SK-N-SH (cell line): Measurements from ENCODE around the gene HS6ST3. TPM values are rescaled to one million over a fixed set of nuclear protein-coding genes. Genes with fewer than 3 reads are reported as not detected.

Experiments used
- CTCF ChIA-PET: fragments of 300-600, 350-600 bp; formaldehyde crosslinking; extraction: SDS; loops from one replicate; lab custom pipeline; 2021; lab: Yijun Ruan, JAX
- POLR2A ChIA-PET: fragments of 350-600 bp; sonication (Branson Sonifier 250); formaldehyde crosslinking; extraction: SDS; loops from one replicate; lab custom pipeline; 2020; ENCODE audit warnings: antibody characterized with exemption, inconsistent platforms; lab: Yijun Ruan, JAX
- DNase-seq: peaks from one replicate; pipeline ENCODE4 v3.0.0; 2012
- H2AFZ ChIP-seq: fragments of 200-600 bp; sonication (generic); 2 replicates; pipeline ENCODE4 v1.8.1; 2016; ENCODE audit warnings: antibody characterized with exemption, mild to moderate bottlenecking, low read depth
- H3F3A ChIP-seq: fragments of 200-600 bp; sonication (generic); replicated peaks from 2 replicates; pipeline ENCODE3; 2016; ENCODE audit warnings: antibody characterized with exemption, mild to moderate bottlenecking; ENCODE audit not compliant: insufficient read depth
- H3K27ac ChIP-seq, 2 experiments: fragments of 200-500 bp in 1 of 2; fragments of 200-600 bp in 1 of 2; sonication (Bioruptor generic) in 1 of 2; sonication (generic), shearing (Covaris generic) in 1 of 2; 2 replicates each; pipeline versions ENCODE4 v1.5.1 to v1.6.1; 2014 to 2016; ENCODE audit warnings: low read depth in 2 of 2, inconsistent platforms in 1 of 2, low read length in 1 of 2, mild to moderate bottlenecking in 1 of 2, mixed read lengths in 1 of 2
- H3K27me3 ChIP-seq: fragments of 200-600 bp; sonication (generic), shearing (Covaris generic); 2 replicates; pipeline ENCODE4 v1.6.1; 2016; ENCODE audit warnings: mixed run types; ENCODE audit not compliant: insufficient read depth
- H3K36me3 ChIP-seq, 2 experiments: fragments of 200-500 bp in 1 of 2; fragments of 200-600 bp in 1 of 2; sonication (Bioruptor generic) in 1 of 2; sonication (generic) in 1 of 2; replicated peaks in 1 of 2; 2 replicates each; pipeline versions ENCODE3 to v1.5.1; 2014 to 2016; ENCODE audit warnings: low read length in 1 of 2, mild to moderate bottlenecking in 1 of 2; ENCODE audit not compliant: insufficient read depth in 2 of 2, control insufficient read depth in 1 of 2
- H3K4me1 ChIP-seq, 2 experiments: fragments of 200-500 bp in 1 of 2; fragments of 200-600 bp in 1 of 2; sonication (Bioruptor generic) in 1 of 2; sonication (generic), shearing (Covaris generic) in 1 of 2; 2 replicates each; pipeline versions ENCODE4 v1.5.1 to v1.6.1; 2014 to 2016; ENCODE audit warnings: low read depth in 1 of 2, low read length in 1 of 2, mixed run types in 1 of 2; ENCODE audit not compliant: insufficient read depth in 2 of 2, control insufficient read depth in 1 of 2
- H3K4me2 ChIP-seq: fragments of 200-600 bp; sonication (generic), shearing (Covaris generic); 2 replicates; pipeline ENCODE4 v1.6.1; 2017; ENCODE audit warnings: mixed run types
- H3K4me3 ChIP-seq, 2 experiments: fragments of 200-500 bp in 1 of 2; fragments of 200-600 bp in 1 of 2; sonication (Bioruptor generic) in 1 of 2; sonication (generic), shearing (Covaris generic) in 1 of 2; 2 replicates each; pipeline versions ENCODE4 v1.5.1 to v1.8.1; 2014 to 2016; ENCODE audit warnings: low read depth in 2 of 2, inconsistent platforms in 1 of 2, low read length in 1 of 2, mild to moderate bottlenecking in 1 of 2, mixed read lengths in 1 of 2, moderate library complexity in 1 of 2
- H3K79me2 ChIP-seq: fragments of 200-600 bp; sonication (generic); 2 replicates; pipeline ENCODE4 v1.8.1; 2017; ENCODE audit warnings: mild to moderate bottlenecking; ENCODE audit not compliant: insufficient read depth
- H3K9ac ChIP-seq: fragments of 200-600 bp; sonication (generic); 2 replicates; pipeline ENCODE4 v1.6.1; 2017; ENCODE audit warnings: mixed run types
- H3K9me2 ChIP-seq: fragments of 200-600 bp; sonication (generic); 2 replicates; pipeline ENCODE4 v1.6.1; 2017; ENCODE audit warnings: mixed run types
- H3K9me3 ChIP-seq: fragments of 200-600 bp; sonication (generic); 2 replicates; pipeline ENCODE4 v1.6.1; 2017; ENCODE audit warnings: mixed run types, mild to moderate bottlenecking, moderate library complexity
- H4K20me1 ChIP-seq: fragments of 200-600 bp; sonication (generic); 2 replicates; pipeline ENCODE4 v1.6.1; 2017; ENCODE audit warnings: mild to moderate bottlenecking, mixed run types; ENCODE audit not compliant: insufficient read depth
- FOSL2 ChIP-seq: IDR thresholded peaks from 2 replicates; pipeline ENCODE4 v1.4.0; 2012; ENCODE audit warnings: low read depth, mild to moderate bottlenecking, moderate library complexity, borderline replicate concordance
- GABPA ChIP-seq: IDR thresholded peaks from 2 replicates; pipeline ENCODE4 v1.4.0; 2012; ENCODE audit warnings: low read depth, mild to moderate bottlenecking
- JUND ChIP-seq: IDR thresholded peaks from 2 replicates; pipeline ENCODE4 v1.4.0; 2012
- MXI1 ChIP-seq: IDR thresholded peaks from 2 replicates; pipeline ENCODE4 v1.6.1; 2012; ENCODE audit warnings: mild to moderate bottlenecking, low read depth, low read length, improper control_type of control experiment
- RCOR1 ChIP-seq: fragments of 150-350 bp; IDR thresholded peaks from 2 replicates; pipeline ENCODE4 v1.6.1; 2017; ENCODE audit warnings: antibody characterized with exemption, low read length
- RXRA ChIP-seq: IDR thresholded peaks from 2 replicates; pipeline ENCODE4 v1.4.0; 2012; ENCODE audit warnings: low read depth, mild to moderate bottlenecking, borderline replicate concordance
- TCF12 ChIP-seq: IDR thresholded peaks from 2 replicates; pipeline ENCODE4 v1.4.0; 2012
- WGBS: methylation state at CpG from one replicate; pipeline ENCODE4 v1.1.6; 2017; ENCODE audit warnings: low lambda C conversion rate; 5-methylcytosine and 5-hydroxymethylcytosine counted together
- polyA plus RNA-seq, 3 experiments: library from polyadenylated mRNA; depleted of rRNA; stranded (reverse); fragments of >200 nt; gene quantifications; 2 replicates each; pipeline ENCODE4 v1.2.3, GENCODE V29; 2012
- TF ChIP-seq, protein P1 (sequence below): IDR thresholded peaks from 2 replicates; pipeline ENCODE4 v1.4.0; 2012; ENCODE audit warnings: low read depth, borderline replicate concordance
- TF ChIP-seq, protein P2 (sequence below): IDR thresholded peaks from 2 replicates; pipeline ENCODE4 v1.4.0; 2012; ENCODE audit warnings: low read depth
- TF ChIP-seq, protein P3 (sequence below): IDR thresholded peaks from 2 replicates; pipeline ENCODE4 v1.6.1; 2012; ENCODE audit warnings: mild to moderate bottlenecking, low read depth, low read length, moderate library complexity
- TF ChIP-seq, protein P4 (sequence below): fragments of 150-350 bp; IDR thresholded peaks from 2 replicates; pipeline ENCODE4 v1.6.1; 2017; ENCODE audit warnings: antibody characterized with exemption, low read length, low read depth, borderline replicate concordance

HS6ST3 gene
- polyA plus RNA-seq, 1 of the 3 experiments (the other 2 are of a cell fraction) = under 0.01 TPM

DNA sequence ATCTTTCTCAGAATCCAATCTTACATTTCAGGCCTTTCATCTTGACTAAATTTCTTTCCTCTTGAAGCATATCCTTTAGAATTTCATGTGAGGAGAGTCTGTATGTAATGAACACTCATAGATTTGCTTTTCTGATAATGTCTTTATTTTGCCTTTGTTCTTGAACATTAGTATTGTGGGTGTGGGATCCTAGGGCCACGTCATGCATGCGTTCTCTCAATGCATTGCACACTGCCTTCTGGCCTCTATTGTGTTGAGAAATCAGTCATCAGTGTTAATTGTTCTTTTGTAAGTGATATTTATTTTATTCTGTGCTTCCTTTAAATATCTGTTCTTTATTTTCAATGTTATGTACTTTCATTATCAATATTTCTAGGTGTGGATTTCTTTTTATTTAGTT is 539.4 kb downstream of the HS6ST3 start:
- CTCF ChIA-PET = no interaction called here
- no peak overlapping the region for H3K9ac ChIP-seq
- H3K9me3 ChIP-seq = no peaks in the 10 kb centered on the region
- 32% methylated on average over 2 of the region's 2 CpGs for WGBS
- TF ChIP-seq, protein P1, sequence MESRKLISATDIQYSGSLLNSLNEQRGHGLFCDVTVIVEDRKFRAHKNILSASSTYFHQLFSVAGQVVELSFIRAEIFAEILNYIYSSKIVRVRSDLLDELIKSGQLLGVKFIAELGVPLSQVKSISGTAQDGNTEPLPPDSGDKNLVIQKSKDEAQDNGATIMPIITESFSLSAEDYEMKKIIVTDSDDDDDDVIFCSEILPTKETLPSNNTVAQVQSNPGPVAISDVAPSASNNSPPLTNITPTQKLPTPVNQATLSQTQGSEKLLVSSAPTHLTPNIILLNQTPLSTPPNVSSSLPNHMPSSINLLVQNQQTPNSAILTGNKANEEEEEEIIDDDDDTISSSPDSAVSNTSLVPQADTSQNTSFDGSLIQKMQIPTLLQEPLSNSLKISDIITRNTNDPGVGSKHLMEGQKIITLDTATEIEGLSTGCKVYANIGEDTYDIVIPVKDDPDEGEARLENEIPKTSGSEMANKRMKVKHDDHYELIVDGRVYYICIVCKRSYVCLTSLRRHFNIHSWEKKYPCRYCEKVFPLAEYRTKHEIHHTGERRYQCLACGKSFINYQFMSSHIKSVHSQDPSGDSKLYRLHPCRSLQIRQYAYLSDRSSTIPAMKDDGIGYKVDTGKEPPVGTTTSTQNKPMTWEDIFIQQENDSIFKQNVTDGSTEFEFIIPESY = no peak
- no peak for TF ChIP-seq MXI1
- TF ChIP-seq, protein P2, sequence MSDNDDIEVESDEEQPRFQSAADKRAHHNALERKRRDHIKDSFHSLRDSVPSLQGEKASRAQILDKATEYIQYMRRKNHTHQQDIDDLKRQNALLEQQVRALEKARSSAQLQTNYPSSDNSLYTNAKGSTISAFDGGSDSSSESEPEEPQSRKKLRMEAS = no peak
- TF ChIP-seq, protein P3, sequence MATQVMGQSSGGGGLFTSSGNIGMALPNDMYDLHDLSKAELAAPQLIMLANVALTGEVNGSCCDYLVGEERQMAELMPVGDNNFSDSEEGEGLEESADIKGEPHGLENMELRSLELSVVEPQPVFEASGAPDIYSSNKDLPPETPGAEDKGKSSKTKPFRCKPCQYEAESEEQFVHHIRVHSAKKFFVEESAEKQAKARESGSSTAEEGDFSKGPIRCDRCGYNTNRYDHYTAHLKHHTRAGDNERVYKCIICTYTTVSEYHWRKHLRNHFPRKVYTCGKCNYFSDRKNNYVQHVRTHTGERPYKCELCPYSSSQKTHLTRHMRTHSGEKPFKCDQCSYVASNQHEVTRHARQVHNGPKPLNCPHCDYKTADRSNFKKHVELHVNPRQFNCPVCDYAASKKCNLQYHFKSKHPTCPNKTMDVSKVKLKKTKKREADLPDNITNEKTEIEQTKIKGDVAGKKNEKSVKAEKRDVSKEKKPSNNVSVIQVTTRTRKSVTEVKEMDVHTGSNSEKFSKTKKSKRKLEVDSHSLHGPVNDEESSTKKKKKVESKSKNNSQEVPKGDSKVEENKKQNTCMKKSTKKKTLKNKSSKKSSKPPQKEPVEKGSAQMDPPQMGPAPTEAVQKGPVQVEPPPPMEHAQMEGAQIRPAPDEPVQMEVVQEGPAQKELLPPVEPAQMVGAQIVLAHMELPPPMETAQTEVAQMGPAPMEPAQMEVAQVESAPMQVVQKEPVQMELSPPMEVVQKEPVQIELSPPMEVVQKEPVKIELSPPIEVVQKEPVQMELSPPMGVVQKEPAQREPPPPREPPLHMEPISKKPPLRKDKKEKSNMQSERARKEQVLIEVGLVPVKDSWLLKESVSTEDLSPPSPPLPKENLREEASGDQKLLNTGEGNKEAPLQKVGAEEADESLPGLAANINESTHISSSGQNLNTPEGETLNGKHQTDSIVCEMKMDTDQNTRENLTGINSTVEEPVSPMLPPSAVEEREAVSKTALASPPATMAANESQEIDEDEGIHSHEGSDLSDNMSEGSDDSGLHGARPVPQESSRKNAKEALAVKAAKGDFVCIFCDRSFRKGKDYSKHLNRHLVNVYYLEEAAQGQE = no peak
- no peak for TF ChIP-seq RXRA
- no peak for TF ChIP-seq TCF12
- TF ChIP-seq, protein P4, sequence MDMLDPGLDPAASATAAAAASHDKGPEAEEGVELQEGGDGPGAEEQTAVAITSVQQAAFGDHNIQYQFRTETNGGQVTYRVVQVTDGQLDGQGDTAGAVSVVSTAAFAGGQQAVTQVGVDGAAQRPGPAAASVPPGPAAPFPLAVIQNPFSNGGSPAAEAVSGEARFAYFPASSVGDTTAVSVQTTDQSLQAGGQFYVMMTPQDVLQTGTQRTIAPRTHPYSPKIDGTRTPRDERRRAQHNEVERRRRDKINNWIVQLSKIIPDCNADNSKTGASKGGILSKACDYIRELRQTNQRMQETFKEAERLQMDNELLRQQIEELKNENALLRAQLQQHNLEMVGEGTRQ = no peak
- TF ChIP-seq FOSL2 = no peak
- no peak for TF ChIP-seq JUND
- TF ChIP-seq RCOR1 = no peak
- no peak for TF ChIP-seq GABPA
- H3K4me2 ChIP-seq = no peak overlapping the region
- no peak for DNase-seq
- no peaks in the 10 kb centered on the region for H3K79me2 ChIP-seq
- POLR2A ChIA-PET = no interaction called here
- H2AFZ ChIP-seq = no peak overlapping the region
- H3K36me3 ChIP-seq = no peaks in the 10 kb centered on the region
- H3F3A ChIP-seq = no peaks in the 10 kb centered on the region
- no peaks in the 10 kb centered on the region for H3K4me1 ChIP-seq
- no peaks in the 10 kb centered on the region for H3K27me3 ChIP-seq
- no peaks in the 10 kb centered on the region for H3K9me2 ChIP-seq
- no peak overlapping the region for H3K4me3 ChIP-seq
- no peak overlapping the region for H3K27ac ChIP-seq
- no peaks in the 10 kb centered on the region for H4K20me1 ChIP-seq
